Anterior cingulate cortex (tissue), 58 donors: ENCODE measurements around the gene MEIS3.
A peak's percentile ranks its signal among the peaks of the same experiment; 100 is the strongest.
"Not testable (repeated sequence)": the region's sequence is repeated elsewhere in the genome, so short reads cannot be mapped to it uniquely, and the experiment has no call there.

Experiments used
- DNase-seq, 58 donors: peaks; one replicate each; lab custom pipeline; 2025; lab: John Stamatoyannopoulos, UW

The MEIS3 gene

DNA sequence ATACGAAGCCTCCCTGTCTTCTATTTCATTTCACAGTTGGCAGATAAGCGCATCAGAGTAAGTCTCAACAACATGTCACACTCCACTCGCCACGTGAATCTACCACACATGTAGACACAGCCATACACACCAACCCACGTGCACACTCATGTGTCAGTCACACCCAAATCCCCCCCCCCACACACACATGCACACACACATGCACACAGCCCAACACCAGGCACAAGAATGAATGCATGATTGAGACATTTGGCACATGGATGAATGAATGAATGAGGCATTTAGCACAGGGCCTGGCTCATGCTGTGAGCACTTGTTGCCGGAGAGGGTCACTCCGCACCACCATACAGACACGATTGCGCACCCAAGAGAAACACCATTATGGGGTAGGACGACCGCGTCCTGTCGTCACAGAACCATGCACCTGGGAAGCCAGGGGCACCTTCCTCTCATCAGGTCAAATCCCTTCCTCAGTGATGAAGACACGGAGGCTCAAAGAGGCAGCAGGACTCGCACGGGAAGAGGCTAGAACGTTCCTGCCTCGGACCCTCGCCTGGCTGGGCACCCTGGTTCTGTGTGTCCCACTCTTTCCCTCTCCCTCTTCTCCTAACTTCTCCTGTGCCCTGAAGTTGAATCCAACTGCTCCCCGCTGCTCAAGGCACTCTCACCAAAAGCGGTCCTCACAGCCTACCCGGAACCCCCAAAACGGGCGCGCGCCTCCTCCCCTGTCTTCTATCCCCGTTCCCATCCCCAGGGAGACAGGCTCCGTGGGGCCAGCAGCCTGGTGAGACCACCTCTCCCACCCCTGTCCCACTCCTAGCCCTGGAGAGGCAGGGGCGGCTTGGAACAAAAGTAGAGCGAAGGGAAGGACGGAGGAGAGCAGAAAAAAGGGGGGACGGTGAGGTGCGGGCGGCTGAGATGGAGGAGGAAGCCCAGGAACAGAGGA lies 1.3 kb downstream of the MEIS3 start:
- DNase-seq = peak in 7 of 58 donors; percentile 8 to 49 (median 22)

- peak in 1 of 58 donors; percentile 49 for DNase-seq
These were observed 2.1 kb downstream of the MEIS3 start for GRCh38 chr19:47417107-47417745.

- DNase-seq = no peak
These were observed 2.7 kb downstream of the MEIS3 start for GRCh38 chr19:47416643-47416985.

DNA sequence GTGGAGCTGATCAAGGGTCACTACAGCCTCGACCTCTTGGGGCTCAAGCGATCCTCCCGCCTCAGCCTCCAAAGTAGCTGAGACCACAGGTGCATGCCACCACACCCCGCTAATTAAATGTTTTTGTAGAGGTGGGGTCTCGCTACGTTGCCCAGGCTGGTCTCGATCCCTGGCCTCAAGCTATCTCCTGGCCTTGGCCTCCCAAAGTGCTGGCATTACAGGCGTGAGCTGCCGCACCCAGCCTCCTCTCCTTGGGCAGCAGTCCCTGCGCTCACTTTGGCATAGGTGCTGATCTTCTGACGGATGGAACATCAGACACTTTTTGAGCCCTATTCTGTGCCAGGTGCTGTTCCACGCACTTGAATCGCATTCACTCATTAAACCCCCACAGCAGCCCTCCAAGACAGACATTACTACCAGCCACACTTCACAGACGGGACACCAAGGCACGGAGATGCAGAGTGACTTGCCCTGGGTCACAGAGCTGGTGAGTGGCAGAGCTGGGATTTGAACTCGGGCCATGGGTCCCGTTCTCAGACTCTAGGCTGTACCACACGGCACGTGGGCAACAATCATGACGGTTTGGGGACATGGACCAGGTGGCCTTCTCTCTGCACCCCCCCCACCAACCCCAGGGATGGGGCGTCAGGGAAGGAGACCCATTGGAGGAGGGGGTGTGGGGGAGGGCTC lies 3.2 kb downstream of the MEIS3 start:
- DNase-seq = no peak

DNA sequence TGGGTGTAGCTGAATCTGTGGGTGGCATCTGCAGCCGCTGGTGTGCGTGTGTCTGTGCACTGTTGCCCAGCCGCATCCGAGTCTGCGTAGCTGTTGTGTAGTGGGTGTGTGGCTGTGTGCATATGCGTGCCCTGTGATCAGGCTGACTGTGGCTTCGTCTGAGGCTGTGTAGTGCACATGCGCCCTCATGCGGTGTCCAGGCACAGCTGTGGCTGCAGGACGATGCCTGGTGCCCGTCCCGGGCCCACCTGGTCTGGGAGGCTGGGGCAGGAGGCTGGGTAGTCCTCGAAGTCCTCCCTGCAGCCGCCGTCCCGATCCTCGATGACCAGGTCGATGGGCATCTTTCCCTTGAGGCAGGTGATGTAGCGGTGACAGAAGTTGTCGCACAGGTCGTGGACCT lies 4.9 kb downstream of the MEIS3 start:
- peak in 24 of 58 donors; percentile 12 to 65 (median 27) for DNase-seq

- DNase-seq = no peak
These were observed 5.4 kb downstream of the MEIS3 start for GRCh38 chr19:47413941-47414340.

- not testable (repeated sequence) for DNase-seq
These were observed 7.6 kb downstream of the MEIS3 start for GRCh38 chr19:47411696-47412095.

DNA sequence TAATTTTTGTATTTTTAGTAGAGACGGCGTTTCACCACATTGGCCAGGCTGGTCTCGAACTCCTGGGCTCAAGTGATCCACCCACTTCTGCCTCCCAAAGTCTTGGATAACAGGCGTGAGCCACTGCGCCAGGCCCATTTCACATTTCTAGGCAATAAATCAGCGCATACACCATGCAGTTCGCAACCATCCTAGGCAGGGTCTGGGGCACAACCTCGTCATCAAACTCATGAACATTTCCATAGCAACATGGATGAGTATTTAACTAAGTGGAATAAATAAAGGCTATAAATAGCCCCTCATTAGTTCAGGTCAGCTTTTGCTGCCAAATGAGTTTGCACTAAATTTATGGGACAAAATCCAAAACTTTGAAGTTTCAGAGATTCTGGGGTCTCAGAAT lies 8.2 kb downstream of the MEIS3 start:
- DNase-seq = no peak

DNA sequence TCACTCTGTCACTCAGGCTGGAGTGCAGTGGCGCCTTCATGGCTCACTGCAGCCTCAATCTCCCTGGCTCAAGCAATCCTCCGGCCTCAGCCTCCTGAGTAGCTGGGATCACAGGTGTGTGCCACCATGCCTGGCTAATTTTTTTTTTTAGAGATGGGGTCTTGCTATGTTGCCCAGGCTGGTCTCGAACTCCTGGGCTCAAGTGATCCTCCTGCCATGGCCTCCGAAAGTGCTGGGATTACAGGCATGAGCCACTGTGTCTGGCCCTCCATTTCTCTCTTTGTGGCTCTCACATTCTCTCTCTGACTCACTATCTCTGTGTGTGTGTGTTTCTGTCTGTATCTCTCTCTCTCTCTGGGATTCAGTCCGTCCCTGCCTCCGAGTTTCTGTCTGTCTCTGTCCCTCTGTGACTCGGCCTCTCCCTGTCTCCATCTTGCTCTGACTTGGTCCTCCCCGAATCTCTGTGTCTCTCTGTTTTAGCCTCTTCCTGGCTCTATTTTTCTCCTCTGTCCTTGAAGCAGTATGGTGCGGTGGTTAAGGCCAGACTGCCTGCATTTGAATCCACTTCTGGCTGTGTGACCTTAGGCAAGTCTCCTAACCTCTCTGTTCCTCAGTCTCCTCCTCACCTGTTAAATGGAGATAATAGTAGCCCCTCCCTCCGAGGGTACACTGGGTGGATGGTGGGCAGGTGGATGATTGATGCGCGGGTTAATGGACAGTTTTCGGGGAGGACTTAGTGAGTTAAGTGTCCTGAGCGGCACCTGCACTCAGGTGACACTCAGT lies 11.0 kb downstream of the MEIS3 start:
- no peak for DNase-seq

- DNase-seq = no peak
These were observed 11.9 kb downstream of the MEIS3 start for GRCh38 chr19:47407417-47407774.

- no peak for DNase-seq
These were observed 12.5 kb downstream of the MEIS3 start for GRCh38 chr19:47406711-47407416.

- no peak for DNase-seq
These were observed 13.4 kb downstream of the MEIS3 start for GRCh38 chr19:47405854-47406417.

- DNase-seq = no peak
These were observed 14.2 kb downstream of the MEIS3 start for GRCh38 chr19:47405197-47405550.

DNA sequence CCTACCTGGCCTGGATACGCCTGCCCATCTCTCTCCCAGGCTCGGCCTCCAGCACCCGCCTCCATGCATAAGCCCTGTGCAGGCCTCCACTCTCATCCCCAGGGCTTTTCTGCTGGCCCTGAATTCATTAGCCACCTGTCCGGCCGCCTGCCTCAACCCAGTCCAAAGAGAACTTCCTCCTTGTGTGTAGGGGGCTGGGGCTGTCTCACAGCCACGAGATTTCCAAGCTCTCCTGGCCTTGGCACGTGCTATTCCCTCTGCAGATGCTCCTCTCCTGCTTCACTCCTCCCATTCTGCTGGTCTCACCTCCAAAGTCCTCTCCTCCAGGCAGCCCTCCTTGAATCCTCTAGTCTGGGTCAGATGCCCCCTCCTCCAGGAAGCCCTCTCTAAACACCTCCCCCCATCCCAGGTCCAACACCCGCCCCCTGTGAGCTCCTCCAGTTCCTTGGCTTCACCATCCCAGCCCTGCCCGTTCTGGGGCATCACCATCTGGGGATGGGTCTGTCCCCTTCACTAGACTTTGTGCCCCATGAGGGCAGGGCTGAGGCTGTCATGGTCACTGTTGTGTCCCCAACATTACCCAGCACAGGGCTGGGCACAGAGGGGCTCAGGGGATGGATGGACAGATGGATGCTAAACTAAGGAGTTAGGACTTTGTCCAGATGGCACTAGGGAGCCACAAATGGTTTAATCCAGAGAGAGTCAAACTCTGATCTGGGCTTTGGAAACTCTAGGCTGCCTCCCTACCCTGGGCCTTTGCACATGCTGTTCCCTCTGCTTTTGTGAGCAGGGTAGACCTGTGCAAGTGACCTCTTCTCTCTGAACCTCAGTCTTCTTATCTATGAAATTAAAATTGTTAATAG lies 14.8 kb downstream of the MEIS3 start:
- DNase-seq = no peak

DNA sequence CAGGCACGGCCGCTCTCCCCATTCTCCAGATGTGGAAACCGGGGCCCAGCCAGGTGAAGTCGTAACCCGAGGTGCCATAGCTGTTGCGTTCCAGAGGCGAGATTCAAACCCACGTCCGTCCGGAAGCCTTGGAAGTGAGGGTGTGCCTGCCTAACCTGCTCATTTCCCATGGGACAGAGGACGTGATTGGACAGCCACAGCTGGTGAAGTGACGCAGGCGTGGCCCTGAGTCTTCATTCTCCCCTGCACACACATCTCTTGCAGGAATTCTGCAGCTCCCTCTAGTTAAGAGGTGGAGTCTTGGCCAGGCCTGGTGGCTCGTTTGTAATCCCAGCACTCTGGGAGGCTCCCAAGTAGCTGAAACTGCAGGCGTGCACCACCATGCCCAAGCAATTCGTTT lies 16.8 kb downstream of the MEIS3 start:
- DNase-seq = no peak

- no peak for DNase-seq
These were observed 20.4 kb downstream of the MEIS3 start for GRCh38 chr19:47398707-47399597.

DNA sequence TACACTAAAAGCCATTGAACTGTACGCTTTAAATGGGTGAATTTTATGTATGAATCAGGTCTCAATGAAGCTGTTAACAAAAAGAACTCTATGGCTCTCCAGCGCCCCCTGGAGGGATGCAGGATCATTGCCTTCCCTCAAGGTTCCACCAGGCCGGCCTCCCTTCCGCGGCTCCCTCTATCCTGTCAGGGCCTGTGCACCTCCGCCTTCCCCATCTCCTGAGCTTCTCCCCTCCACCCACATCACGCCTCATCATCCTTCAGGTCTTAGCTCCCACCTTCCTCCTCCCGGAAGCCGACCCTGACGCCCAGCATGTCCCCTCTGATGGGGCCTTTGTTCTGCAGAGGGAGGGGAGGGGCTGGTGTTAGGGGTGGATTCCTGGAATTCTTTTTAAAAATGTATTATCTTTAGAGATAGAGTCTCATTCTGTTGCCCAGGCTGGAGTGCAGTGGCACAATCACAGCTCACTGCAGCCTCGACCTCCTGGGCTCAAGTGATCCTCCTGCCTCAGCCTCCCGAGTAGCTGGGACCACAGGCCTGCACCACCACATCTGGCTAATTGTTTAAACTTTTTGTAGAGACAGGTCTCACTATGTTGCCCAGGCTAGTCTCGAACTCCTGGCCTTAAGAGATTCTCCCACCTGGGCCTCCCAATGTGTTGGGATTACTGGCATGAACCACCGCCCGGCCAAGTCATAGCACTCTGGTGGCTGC lies 27.7 kb downstream of the MEIS3 start:
- DNase-seq = peak in 54 of 58 donors; percentile 4 to 81 (median 38)
